T follicular helper cell (primary cell): ENCODE measurements around the gene MITF.

ENCODE experiments used
- DNase-seq: peaks from one replicate; pipeline ENCODE4 v3.0.0-alpha.2; 2020; ENCODE audit warnings: low read depth

Gene MITF

GRCh38 chr3:69963643-69964042 lies 224.4 kb downstream of the MITF start:
- no peak for DNase-seq

GRCh38 chr3:69967156-69967555 lies 227.9 kb downstream of the MITF start:
- DNase-seq: no peak

- DNase-seq: no peak
Measured at GRCh38 chr3:69970827-69971226, 231.6 kb downstream of the MITF start.

GRCh38 chr3:69972672-69973071 lies 233.4 kb downstream of the MITF start:
- DNase-seq: no peak

GRCh38 chr3:69976021-69976420 lies 236.8 kb downstream of the MITF start:
- DNase-seq: no peak

GRCh38 chr3:69983546-69984265 lies 244.4 kb downstream of the MITF start:
- DNase-seq: no peak

GRCh38 chr3:69985266-69985665 lies 246.0 kb downstream of the MITF start:
- DNase-seq: no peak

GRCh38 chr3:69986419-69986818 lies 247.2 kb downstream of the MITF start:
- DNase-seq: no peak

GRCh38 chr3:69987833-69988232 lies 248.6 kb downstream of the MITF start:
- DNase-seq: no peak

- no peak for DNase-seq
Measured at GRCh38 chr3:69993757-69994156, 254.5 kb downstream of the MITF start.

- no peak for DNase-seq
Measured at GRCh38 chr3:69994919-69995318, 255.7 kb downstream of the MITF start.

- DNase-seq: no peak
Measured at GRCh38 chr3:69997631-69998307, 258.5 kb downstream of the MITF start.

- no peak for DNase-seq
Measured at GRCh38 chr3:69998759-69999139, 259.5 kb downstream of the MITF start.

GRCh38 chr3:69999140-70000027 lies 260.1 kb downstream of the MITF start, which contains the start of gene SAMMSON:
Gene SAMMSON (plus strand): TSS chr3:69999733.
- no peak for DNase-seq

- no peak for DNase-seq
Measured at GRCh38 chr3:70000028-70000410, 260.8 kb downstream of the MITF start.

GRCh38 chr3:70000563-70001081 lies 261.4 kb downstream of the MITF start:
- no peak for DNase-seq

- DNase-seq: no peak
Measured at GRCh38 chr3:70003119-70003518, 263.9 kb downstream of the MITF start.

- no peak for DNase-seq
Measured at GRCh38 chr3:70006089-70006488, 266.8 kb downstream of the MITF start.

- DNase-seq: no peak
Measured at GRCh38 chr3:70010346-70010745, 271.1 kb downstream of the MITF start.

- DNase-seq: no peak
Measured at GRCh38 chr3:70011582-70011981, 272.3 kb downstream of the MITF start.
